Heart left ventricle (tissue), 13 donors: ENCODE results near the gene CYP3A4.

Source experiments
- POLR2A ChIP-seq, 2 donors: fragments of 450-650 bp; IDR thresholded peaks; one replicate each; pipeline ENCODE4 v1.6.1; 2017; ENCODE audit warnings: antibody characterized with exemption in 2 of 2, mild to moderate bottlenecking in 2 of 2, moderate library complexity in 2 of 2
- TF ChIP-seq, protein P1 (sequence below), 12 donors: fragments of 200-600 bp; sonication (generic) in 4 of 12; IDR thresholded peaks; one replicate each; pipeline versions ENCODE4 v1.5.0 to v1.8.0; 2018 to 2022; ENCODE audit warnings: antibody characterized with exemption in 12 of 12, mild to moderate bottlenecking in 5 of 12
- donor health status: ischemic (EF 13 %, LVEDD 7.1; RV severe dilation, severe dysfunction).
- donor health status: DM: no; HTN: yes; CAD: no.
- donor health status: DM: no; HTN: no; CAD: no.
- donor health status: ischemic (EF 25% LVEDD 6.9; RV normal size, moderate dysfunction).
- donor health status: ischemic (EF 25% LVEDD 5.7; RV mildly dilated, moderate dysfunction).
- donor health status: ischemic (EF 35%, LVEDD 5.7; RV mildly dilated, moderate dysfunction).
- donor health status: nonischemic (EF 11% LVEDD 7.7; RV severe dilation, severe dysfunction).
- donor health status: DM: yes; HTN: yes; CAD: no.
- donor health status: PGD.
- donor health status: ischemic (EF 29% LVEDD 5.4; RV normal size, mild dysfunction).
- donor health status: nonischemic (EF 23%, LVEDD 6.1; RV moderate dilation, normal function).

- TF ChIP-seq, protein P1, sequence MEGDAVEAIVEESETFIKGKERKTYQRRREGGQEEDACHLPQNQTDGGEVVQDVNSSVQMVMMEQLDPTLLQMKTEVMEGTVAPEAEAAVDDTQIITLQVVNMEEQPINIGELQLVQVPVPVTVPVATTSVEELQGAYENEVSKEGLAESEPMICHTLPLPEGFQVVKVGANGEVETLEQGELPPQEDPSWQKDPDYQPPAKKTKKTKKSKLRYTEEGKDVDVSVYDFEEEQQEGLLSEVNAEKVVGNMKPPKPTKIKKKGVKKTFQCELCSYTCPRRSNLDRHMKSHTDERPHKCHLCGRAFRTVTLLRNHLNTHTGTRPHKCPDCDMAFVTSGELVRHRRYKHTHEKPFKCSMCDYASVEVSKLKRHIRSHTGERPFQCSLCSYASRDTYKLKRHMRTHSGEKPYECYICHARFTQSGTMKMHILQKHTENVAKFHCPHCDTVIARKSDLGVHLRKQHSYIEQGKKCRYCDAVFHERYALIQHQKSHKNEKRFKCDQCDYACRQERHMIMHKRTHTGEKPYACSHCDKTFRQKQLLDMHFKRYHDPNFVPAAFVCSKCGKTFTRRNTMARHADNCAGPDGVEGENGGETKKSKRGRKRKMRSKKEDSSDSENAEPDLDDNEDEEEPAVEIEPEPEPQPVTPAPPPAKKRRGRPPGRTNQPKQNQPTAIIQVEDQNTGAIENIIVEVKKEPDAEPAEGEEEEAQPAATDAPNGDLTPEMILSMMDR (IDR thresholded peaks at IDR 0.05) = no peak
- TF ChIP-seq POLR2A (IDR thresholded peaks at IDR 0.05) = no peak
These were observed 4.6 kb upstream of the CYP3A4 start for GRCh38 chr7:99788554-99788953.
